Activated T-cell treated with anti-CD3 and anti-CD28 coated beads, Interleukin-2, amount 50 U/mL, for 72 hours (primary cell): ENCODE results near the gene HCN3. TPM values are rescaled to one million over a fixed set of nuclear protein-coding genes. Genes with fewer than 3 reads are reported as not detected.

Experiments used
- ATAC-seq, 2 donors: fragments of 150-1000 bp; cut with Tn5 transposase; replicated peaks in 1 of 2; 2 replicates each; pipeline ENCODE4 v1.10.0; 2021; ENCODE audit warnings: moderate library complexity in 2 of 2, mild to moderate bottlenecking in 1 of 2
- DNase-seq, 2 donors: peaks; one replicate each; pipeline ENCODE4 v3.0.0; 2021 to 2022; ENCODE audit warnings: mixed read lengths in 1 of 2
- H3K27ac Mint-ChIP-seq: one replicate; pipeline ENCODE4 v1.8.0; 2022; ENCODE audit warnings: mild to moderate bottlenecking, moderate library complexity, mixed read lengths
- H3K27me3 Mint-ChIP-seq: one replicate; pipeline ENCODE4 v1.8.0; 2022; ENCODE audit warnings: low read depth, mixed read lengths
- H3K36me3 Mint-ChIP-seq, 2 donors: one replicate each; pipeline ENCODE4 v1.8.0; 2022; ENCODE audit warnings: mixed read lengths in 2 of 2, mild to moderate bottlenecking in 1 of 2; ENCODE audit not compliant: insufficient read depth in 2 of 2
- H3K4me1 Mint-ChIP-seq: one replicate; pipeline ENCODE4 v1.8.0; 2022; ENCODE audit warnings: low read depth, mixed read lengths
- H3K4me3 Mint-ChIP-seq, 2 donors: one replicate each; pipeline ENCODE4 v1.8.0; 2022; ENCODE audit warnings: mild to moderate bottlenecking in 2 of 2, mixed read lengths in 2 of 2, moderate library complexity in 2 of 2
- H3K9me3 Mint-ChIP-seq, 2 donors: one replicate each; pipeline ENCODE4 v1.8.0; 2022; ENCODE audit warnings: mixed read lengths in 2 of 2
- total RNA-seq, 2 donors: library from RNA; stranded (reverse); gene quantifications; one replicate each; pipeline ENCODE4 v1.2.3, GENCODE V29; 2022

HCN3 gene
- total RNA-seq, 2 donors from 2014 or later: 3.6 to 4.1 TPM

DNA sequence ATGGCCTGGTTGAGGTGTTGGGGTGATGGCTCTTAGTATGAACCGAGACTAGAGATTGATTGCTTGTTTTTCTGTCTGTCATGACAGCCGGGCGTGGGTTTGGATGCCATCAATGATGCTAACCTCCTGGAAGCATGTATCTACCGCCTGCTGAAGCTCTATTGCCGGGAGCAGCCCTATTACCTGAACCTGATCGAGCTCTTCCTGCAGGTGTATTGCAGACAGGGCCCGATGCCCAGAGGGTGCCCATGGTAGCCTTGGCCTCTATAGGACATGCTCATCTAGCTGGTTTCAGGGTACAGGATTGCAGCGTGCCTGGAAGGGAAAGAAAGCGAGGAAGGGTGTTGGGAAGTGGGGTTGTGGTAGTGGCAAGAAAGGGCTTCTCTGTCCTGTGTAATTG lies 40.8 kb downstream of the HCN3 start:
- Mint-ChIP-seq H3K4me1 (peaks cover 36% of the 10 kb centered on the region), H3K27ac (no peak overlapping the region), H3K4me3 (no peak overlapping the region), H3K27me3 (no peaks in the 10 kb centered on the region), H3K9me3 (no peaks in the 10 kb centered on the region), H3K36me3 (peaks cover 3 to 8% of the 10 kb centered on the region in 2 donors)
- DNase-seq: no peak
- ATAC-seq: no peak

DNA sequence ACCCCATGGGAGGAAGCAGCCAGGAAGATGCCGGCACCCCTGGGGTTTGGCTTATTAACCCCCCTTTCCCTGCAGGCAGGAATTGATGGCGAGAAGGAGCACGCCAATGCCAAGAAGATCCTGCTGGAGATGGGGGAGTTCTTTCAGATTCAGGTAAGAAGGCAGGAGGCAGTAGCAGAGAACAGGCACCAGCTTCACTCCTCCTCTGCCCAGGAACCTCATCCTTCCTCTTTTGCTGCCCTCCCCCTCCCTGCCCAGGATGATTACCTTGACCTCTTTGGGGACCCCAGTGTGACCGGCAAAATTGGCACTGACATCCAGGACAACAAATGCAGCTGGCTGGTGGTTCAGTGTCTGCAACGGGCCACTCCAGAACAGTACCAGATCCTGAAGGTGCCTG lies 42.3 kb downstream of the HCN3 start:
- Mint-ChIP-seq H3K27ac (no peak overlapping the region), H3K27me3 (no peaks in the 10 kb centered on the region), H3K4me3 (peak overlapping the region in 1 of 2 donors; percentile 84), H3K36me3 (peaks cover 0 to 3% of the 10 kb centered on the region in 2 donors), H3K4me1 (peaks cover 30% of the 10 kb centered on the region), H3K9me3 (no peaks in the 10 kb centered on the region)
- DNase-seq (no peak), ATAC-seq (no peak)

DNA sequence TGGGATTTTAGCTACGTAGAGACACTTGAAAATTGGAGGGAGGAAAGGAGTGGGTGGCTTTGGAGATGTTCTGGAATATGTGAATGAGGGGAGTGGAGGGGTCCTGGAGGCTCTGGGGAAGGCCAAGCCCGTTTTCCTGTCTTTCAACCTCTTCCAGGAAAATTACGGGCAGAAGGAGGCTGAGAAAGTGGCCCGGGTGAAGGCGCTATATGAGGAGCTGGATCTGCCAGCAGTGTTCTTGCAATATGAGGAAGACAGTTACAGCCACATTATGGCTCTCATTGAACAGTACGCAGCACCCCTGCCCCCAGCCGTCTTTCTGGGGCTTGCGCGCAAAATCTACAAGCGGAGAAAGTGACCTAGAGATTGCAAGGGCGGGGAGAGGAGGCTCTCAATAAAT lies 43.0 kb downstream of the HCN3 start:
- DNase-seq (peak in 1 of 2 donors; percentile 7), ATAC-seq (no peak)
- H3K27ac Mint-ChIP-seq: no peak overlapping the region
- peak overlapping the region; percentile 57 to 84 for H3K4me3 Mint-ChIP-seq
- peaks cover 0 to 3% of the 10 kb centered on the region in 2 donors for H3K36me3 Mint-ChIP-seq
- H3K27me3 Mint-ChIP-seq: no peaks in the 10 kb centered on the region
- H3K4me1 Mint-ChIP-seq: peaks cover 30% of the 10 kb centered on the region
- H3K9me3 Mint-ChIP-seq: no peaks in the 10 kb centered on the region

DNA sequence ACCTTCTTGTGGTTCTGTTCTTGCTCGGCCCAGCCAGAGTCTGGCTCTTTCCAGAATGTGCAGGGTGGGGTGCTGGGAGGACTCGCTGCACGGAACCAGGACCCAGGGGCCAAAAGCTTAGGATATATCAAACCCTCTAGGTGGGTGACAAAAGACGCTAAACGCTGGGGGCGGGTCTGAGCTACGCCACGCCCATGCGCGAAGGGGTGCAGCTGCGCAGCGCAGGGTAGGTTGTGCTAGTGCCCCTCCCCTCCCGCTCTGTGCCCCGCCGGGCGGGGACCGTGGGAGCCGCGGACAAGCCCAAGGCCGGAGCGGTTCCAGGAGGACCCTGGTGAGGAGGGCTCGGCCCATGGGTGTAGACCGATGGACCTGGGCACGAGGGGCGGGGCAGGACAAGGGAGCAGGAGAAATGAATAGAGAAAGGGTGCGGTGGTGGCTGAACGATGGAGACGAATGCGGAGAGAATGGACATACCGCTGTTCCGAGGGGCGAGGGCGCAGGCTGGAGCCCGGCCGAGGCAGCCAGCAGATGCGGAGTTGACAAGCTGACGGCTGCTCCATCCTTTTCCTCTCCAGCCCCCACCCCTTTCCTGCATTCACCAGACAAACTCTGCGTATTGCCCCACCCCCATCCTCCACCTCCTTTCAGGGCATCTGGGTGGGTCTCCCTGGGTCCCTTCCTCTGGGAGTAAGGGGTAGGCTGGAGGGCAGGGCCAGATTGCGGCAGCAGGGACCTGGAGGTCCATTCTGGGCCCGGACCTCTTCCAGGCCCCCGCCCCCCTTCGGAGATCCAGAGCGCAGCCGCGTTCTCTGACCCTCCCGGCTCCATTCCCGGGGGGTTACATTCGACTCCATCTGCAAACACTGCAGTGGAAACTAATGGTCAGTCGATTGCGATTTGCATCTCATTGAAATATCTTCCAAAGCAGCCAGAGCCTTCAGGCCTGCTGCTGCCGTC lies 43.7 kb downstream of the HCN3 start, which contains the start of gene RUSC1:
RUSC1 (plus strand) TSS at position 234 of the 957 bp plus-strand sequence. CDS start 880 bp downstream, outside the sequence.
- no peaks in the 10 kb centered on the region for H3K9me3 Mint-ChIP-seq
- peak; percentile 36 to 37 for ATAC-seq
- DNase-seq: peak; percentile 79 to 84
- peak within 1 kb of the TSS; percentile 57 to 84 for H3K4me3 Mint-ChIP-seq
- peaks cover 0 to 3% of the 10 kb centered on the region in 2 donors for H3K36me3 Mint-ChIP-seq
- peaks cover 35% of the 10 kb centered on the region for H3K4me1 Mint-ChIP-seq
- H3K27ac Mint-ChIP-seq: no peak within 1 kb of the TSS
- no peaks in the 10 kb centered on the region for H3K27me3 Mint-ChIP-seq

DNA sequence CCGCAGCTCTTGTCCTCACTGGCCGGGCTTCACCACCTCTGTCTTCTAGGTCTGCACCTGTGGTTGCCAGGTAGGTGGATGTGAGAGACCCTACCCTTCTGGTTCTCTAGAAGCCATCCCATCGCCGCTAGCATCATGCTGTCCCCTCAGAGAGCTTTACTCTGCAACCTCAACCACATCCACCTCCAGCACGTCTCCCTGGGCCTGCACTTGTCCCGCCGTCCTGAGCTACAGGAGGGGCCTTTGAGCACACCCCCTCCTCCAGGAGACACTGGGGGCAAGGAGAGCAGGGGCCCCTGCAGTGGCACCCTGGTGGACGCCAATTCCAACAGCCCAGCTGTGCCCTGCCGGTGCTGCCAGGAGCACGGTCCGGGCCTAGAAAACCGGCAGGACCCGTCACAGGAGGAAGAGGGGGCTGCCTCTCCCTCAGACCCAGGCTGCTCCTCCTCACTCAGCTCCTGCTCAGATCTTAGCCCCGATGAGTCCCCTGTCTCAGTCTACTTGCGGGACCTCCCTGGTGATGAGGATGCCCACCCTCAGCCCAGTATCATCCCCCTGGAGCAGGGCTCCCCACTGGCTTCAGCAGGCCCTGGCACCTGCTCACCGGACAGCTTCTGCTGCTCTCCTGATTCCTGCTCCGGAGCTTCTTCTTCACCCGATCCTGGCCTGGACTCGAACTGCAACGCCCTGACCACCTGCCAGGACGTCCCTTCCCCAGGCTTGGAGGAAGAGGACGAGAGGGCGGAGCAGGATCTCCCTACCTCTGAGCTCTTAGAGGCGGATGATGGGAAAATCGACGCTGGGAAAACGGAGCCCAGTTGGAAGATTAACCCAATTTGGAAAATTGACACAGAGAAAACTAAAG lies 44.6 kb downstream of the HCN3 start:
- no peak for ATAC-seq
- no peaks in the 10 kb centered on the region for H3K27me3 Mint-ChIP-seq
- peak overlapping the region; percentile 66 to 84 for H3K4me3 Mint-ChIP-seq
- H3K4me1 Mint-ChIP-seq: peaks cover 40% of the 10 kb centered on the region
- DNase-seq: peak in 1 of 2 donors; percentile 12
- H3K36me3 Mint-ChIP-seq: peaks cover 0 to 3% of the 10 kb centered on the region in 2 donors
- H3K9me3 Mint-ChIP-seq: no peaks in the 10 kb centered on the region
- H3K27ac Mint-ChIP-seq: no peak overlapping the region

DNA sequence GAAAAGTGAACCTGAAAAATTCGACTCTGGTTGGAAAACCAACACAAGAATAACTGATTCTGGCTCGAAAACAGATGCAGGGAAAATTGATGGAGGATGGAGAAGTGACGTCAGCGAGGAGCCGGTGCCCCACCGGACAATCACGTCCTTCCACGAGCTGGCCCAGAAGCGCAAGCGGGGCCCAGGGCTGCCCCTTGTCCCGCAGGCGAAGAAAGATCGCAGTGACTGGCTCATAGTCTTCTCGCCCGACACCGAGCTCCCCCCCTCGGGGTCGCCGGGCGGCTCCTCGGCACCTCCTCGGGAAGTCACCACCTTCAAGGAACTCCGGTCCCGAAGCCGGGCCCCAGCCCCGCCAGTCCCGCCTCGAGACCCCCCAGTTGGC lies 45.3 kb downstream of the HCN3 start:
- Mint-ChIP-seq H3K27me3 (no peaks in the 10 kb centered on the region), H3K9me3 (no peaks in the 10 kb centered on the region), H3K4me1 (peaks cover 40% of the 10 kb centered on the region), H3K4me3 (peak overlapping the region; percentile 66 to 84), H3K27ac (no peak overlapping the region), H3K36me3 (peaks cover 0 to 3% of the 10 kb centered on the region in 2 donors)
- ATAC-seq (no peak), DNase-seq (peak in 1 of 2 donors; percentile 18)

DNA sequence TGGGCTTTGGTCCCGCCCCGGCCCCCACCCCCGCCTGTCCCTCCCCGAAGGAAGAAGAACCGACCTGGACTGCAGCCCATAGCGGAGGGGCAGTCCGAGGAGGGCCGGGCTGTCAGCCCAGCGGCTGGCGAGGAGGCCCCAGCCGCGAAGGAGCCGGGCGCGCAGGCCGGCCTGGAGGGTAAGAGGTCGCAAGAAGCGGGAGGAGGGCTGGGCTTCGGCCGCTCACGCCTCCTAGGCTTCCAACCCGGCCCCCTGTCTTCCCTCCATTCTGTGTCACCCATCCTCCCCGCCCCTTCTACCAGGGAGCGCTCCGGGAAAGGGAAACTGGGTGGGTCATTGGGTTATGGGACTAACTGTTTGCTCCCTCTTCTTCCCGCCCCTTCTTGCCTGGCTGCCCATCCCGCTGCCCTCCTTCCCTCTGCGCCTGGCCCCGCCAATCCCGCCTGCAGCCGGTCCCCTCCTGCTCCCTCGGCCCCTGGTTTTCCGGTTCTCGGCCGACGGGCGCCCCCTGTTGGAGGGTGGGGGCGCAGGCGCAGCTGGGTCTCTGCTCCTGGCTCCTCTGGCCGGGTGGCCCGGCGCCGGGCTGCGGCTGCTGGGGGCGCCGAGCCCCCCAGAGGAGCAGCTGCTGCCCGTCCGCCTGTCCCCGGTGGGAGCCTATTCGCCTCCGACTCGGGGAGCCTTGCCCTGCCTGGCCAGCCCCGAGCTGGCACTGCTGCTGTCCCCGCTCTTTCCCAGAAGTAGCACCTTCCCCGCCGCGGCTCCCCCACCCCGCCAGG lies 45.9 kb downstream of the HCN3 start:
- no peak overlapping the region for H3K27ac Mint-ChIP-seq
- H3K36me3 Mint-ChIP-seq: peaks cover 0 to 3% of the 10 kb centered on the region in 2 donors
- peaks cover 40% of the 10 kb centered on the region for H3K4me1 Mint-ChIP-seq
- H3K27me3 Mint-ChIP-seq: no peaks in the 10 kb centered on the region
- ATAC-seq (peak; percentile 59 to 60), DNase-seq (peak; percentile 90 to 95)
- no peaks in the 10 kb centered on the region for H3K9me3 Mint-ChIP-seq
- H3K4me3 Mint-ChIP-seq: peak overlapping the region; percentile 73 to 84

DNA sequence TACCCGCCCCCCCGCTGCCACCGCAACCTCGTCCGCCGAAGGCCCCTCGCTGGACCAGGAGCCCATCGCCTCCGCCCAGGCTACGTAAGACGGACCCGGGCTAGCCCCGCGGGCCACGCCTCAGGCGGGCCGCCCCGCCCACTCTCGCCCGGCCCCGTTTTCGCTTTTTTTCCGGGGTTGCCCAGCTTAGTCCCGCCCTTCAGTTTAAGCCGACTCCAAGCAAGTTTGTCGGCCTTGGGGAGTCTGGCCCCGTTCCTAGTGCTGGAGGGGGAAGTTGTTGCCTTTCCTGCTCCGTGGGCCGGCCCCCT lies 46.4 kb downstream of the HCN3 start:
- DNase-seq (peak; percentile 84 to 88), ATAC-seq (peak; percentile 66 to 72)
- H3K27ac Mint-ChIP-seq: peak overlapping the region; percentile 24
- H3K9me3 Mint-ChIP-seq: no peaks in the 10 kb centered on the region
- peaks cover 0 to 3% of the 10 kb centered on the region in 2 donors for H3K36me3 Mint-ChIP-seq
- peaks cover 40% of the 10 kb centered on the region for H3K4me1 Mint-ChIP-seq
- peak overlapping the region; percentile 73 to 84 for H3K4me3 Mint-ChIP-seq
- no peaks in the 10 kb centered on the region for H3K27me3 Mint-ChIP-seq

DNA sequence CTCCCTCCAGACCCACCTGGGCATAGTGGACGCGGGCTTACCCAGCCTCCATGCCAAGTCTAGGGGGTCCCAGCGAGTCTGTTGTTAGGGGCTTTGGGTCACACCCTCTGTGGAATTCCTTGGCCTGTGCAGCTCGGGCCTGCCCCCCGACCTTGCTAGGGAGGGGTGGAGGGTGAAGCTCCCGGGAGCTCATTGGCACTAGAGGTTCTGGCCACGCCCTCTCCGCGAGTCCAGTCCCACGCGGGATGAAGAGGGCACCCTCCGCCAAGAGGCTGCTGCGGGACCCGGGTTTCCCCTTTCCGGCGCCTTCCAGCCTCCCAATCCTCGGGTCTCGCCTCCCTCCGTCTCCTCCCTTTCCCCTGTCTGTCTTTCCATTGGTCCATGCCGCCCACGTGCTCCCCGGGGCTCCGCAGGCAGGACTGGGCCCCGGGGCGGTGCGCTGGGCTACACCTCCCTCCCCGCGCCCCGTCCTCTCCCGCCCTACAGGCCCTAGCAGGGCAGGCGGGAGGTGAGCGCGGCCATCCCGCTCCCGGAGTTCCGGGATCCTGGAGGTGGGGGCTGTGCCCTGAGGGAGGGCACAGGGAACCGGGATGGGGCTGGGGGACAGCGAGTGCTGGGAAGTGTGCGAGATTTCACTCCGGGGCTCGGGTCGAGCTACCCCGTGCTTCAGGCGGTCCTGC lies 46.9 kb downstream of the HCN3 start:
- peak overlapping the region; percentile 73 to 84 for H3K4me3 Mint-ChIP-seq
- peaks cover 40% of the 10 kb centered on the region for H3K4me1 Mint-ChIP-seq
- H3K27me3 Mint-ChIP-seq: no peaks in the 10 kb centered on the region
- ATAC-seq: peak; percentile 84
- H3K36me3 Mint-ChIP-seq: no peaks in the 10 kb centered on the region
- H3K9me3 Mint-ChIP-seq: no peaks in the 10 kb centered on the region
- peak overlapping the region; percentile 24 for H3K27ac Mint-ChIP-seq
- DNase-seq: peak; percentile 94 to 96

DNA sequence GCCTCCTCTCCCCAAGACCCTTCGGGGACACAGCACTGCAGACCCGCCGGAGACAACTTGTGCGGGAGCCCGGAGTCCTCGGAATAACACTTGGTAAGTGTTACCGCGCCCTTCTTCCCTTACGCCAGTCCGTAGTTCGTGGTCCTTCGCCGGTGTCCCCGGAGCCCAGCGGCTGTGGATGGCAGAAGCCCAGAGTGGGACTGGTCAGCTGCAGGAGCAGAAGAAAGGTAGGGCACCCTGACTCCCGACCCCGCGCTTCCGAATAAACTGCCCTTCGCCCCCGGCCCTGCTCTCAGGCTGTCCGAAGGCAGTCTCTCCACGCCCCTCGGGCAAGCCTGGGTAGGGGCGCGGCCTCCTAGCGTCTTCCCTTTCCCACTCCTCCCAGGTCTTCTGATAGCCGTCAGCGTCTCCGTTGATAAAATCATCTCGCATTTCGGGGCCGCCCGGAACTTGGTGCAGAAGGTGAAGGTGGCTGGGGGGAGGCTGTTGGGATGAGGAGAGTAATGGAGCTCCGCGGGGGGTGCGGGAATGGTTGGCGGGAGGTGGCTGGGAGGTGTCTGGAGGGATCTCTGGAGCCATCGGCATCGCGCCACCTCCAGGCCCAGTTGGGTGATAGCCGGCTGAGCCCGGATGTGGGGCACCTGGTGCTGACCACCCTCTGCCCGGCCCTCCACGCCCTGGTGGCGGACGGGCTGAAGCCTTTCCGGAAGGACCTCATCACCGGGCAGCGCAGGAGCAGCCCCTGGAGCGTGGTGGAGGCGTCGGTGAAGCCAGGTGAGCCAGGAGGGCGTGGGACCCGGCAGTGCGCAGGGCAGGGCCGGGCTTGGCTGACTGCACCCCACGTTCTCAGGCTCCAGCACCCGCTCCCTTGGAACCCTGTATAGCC lies 47.7 kb downstream of the HCN3 start:
- peak overlapping the region; percentile 73 to 84 for H3K4me3 Mint-ChIP-seq
- no peaks in the 10 kb centered on the region for H3K9me3 Mint-ChIP-seq
- peak; percentile 33 to 34 for DNase-seq
- ATAC-seq: peak in 1 of 2 donors; percentile 0
- peaks cover 0 to 1% of the 10 kb centered on the region in 2 donors for H3K36me3 Mint-ChIP-seq
- H3K27me3 Mint-ChIP-seq: no peaks in the 10 kb centered on the region
- peaks cover 38% of the 10 kb centered on the region for H3K4me1 Mint-ChIP-seq
- no peak overlapping the region for H3K27ac Mint-ChIP-seq

DNA sequence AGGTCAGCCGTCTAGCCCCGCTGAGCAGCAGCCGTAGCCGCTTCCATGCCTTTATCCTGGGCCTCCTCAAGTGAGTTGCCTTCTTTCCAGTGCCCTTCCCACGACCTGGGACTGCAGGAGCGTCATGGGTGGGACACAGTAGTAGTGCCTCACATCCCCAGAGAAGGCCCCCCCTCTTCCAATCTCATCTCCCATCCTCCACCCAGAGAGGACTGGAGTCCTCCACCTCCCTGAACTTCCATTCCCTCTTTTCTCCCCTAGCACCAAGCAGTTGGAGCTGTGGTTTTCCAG lies 48.3 kb downstream of the HCN3 start:
- no peak for DNase-seq
- no peak for ATAC-seq
- Mint-ChIP-seq H3K27ac (no peak overlapping the region), H3K4me1 (peaks cover 32% of the 10 kb centered on the region), H3K27me3 (no peaks in the 10 kb centered on the region), H3K9me3 (no peaks in the 10 kb centered on the region), H3K4me3 (peak overlapping the region; percentile 73 to 84), H3K36me3 (peaks cover under 1 to 1% of the 10 kb centered on the region in 2 donors)
